Fibroblast of lung (primary cell): ENCODE measurements around the gene HDAC3. TPM values are rescaled to one million over a fixed set of nuclear protein-coding genes. Genes with fewer than 3 reads are reported as not detected.

Experiments used
- DNase-seq, 2 donors: peaks; one replicate each; pipeline versions ENCODE4 v3.0.0 to v3.0.0-alpha.2; 2010; ENCODE audit warnings: low read depth in 2 of 2
- H2AFZ ChIP-seq: 2 replicates; pipeline ENCODE4 v1.5.1; 2012; ENCODE audit warnings: low read length, control low read depth, inconsistent platforms
- H3K27ac ChIP-seq: 2 replicates; pipeline ENCODE4 v1.5.1; 2011; ENCODE audit warnings: low read length, control low read depth; ENCODE audit not compliant: insufficient read depth
- H3K27me3 ChIP-seq: 2 replicates; pipeline ENCODE4 v1.5.1; 2011; ENCODE audit warnings: mild to moderate bottlenecking, low read length; ENCODE audit not compliant: control insufficient read depth, insufficient read depth
- H3K36me3 ChIP-seq: 2 replicates; pipeline ENCODE4 v1.5.1; 2011; ENCODE audit warnings: low read length; ENCODE audit not compliant: control insufficient read depth, insufficient read depth
- H3K4me1 ChIP-seq: 2 replicates; pipeline ENCODE4 v1.5.1; 2011; ENCODE audit warnings: low read length; ENCODE audit not compliant: control insufficient read depth, insufficient read depth; ENCODE audit errors: extremely low read depth
- H3K4me2 ChIP-seq: 2 replicates; pipeline ENCODE4 v1.5.1; 2011; ENCODE audit warnings: low read length, control low read depth; ENCODE audit not compliant: insufficient read depth; ENCODE audit errors: extremely low read depth
- H3K4me3 ChIP-seq, 4 experiments: fragments of 200-600 bp in 1 of 4; sonication (generic) in 1 of 4; replicated peaks in 1 of 4; 2 replicates each; pipeline ENCODE4 v1.5.1; 2011 to 2016; ENCODE audit warnings: low read length in 4 of 4, low read depth in 3 of 4, mild to moderate bottlenecking in 3 of 4, control low read depth in 2 of 4, inconsistent platforms in 1 of 4, mixed read lengths in 1 of 4; ENCODE audit not compliant: insufficient read depth in 1 of 4; ENCODE audit errors: control extremely low read depth in 1 of 4
- H3K79me2 ChIP-seq: 2 replicates; pipeline ENCODE4 v1.5.1; 2012; ENCODE audit warnings: mild to moderate bottlenecking, low read length, inconsistent platforms; ENCODE audit not compliant: control insufficient read depth, insufficient read depth
- H3K9ac ChIP-seq: 2 replicates; pipeline ENCODE4 v1.5.1; 2011; ENCODE audit warnings: mild to moderate bottlenecking, low read length, control low read depth; ENCODE audit not compliant: insufficient read depth
- H3K9me3 ChIP-seq: 2 replicates; pipeline ENCODE4 v1.5.1; 2012; ENCODE audit warnings: low read depth, low read length; ENCODE audit not compliant: control insufficient read depth, insufficient read depth
- H4K20me1 ChIP-seq: 2 replicates; pipeline ENCODE4 v1.5.1; 2011; ENCODE audit warnings: low read length; ENCODE audit not compliant: control insufficient read depth, insufficient read depth; ENCODE audit errors: extremely low read depth
- EZH2 ChIP-seq: IDR thresholded peaks from 2 replicates; pipeline ENCODE4 v1.5.1; 2012; ENCODE audit warnings: low read length, control low read depth, mild to moderate bottlenecking; ENCODE audit errors: missing control alignments
- polyA plus RNA-seq, 2 donors: library from polyadenylated mRNA; depleted of rRNA in 1 of 2; stranded (reverse) in 1 of 2; unstranded in 1 of 2; fragments of >200 nt; gene quantifications; 2 replicates each; pipeline ENCODE4 v1.2.1, GENCODE V29; 2011 to 2012; ENCODE audit warnings: missing spikeins in 1 of 2
- total RNA-seq: library from RNA; depleted of rRNA; stranded (reverse); fragments of >200 nt; gene quantifications from 2 replicates; pipeline ENCODE4 v1.2.1, GENCODE V29; 2014
- TF ChIP-seq, protein P1 (sequence below), 2 donors: IDR thresholded peaks in 1 of 2; conservative IDR thresholded peaks in 1 of 2; 1 replicate in 1 of 2; 2 replicates in 1 of 2; pipeline ENCODE4 v1.5.1; 2011 to 2012; ENCODE audit warnings: low read length in 2 of 2, control low read depth in 1 of 2, inconsistent platforms in 1 of 2, low read depth in 1 of 2, mild to moderate bottlenecking in 1 of 2

Gene HDAC3
- total and polyA plus RNA-seq, 2 donors (not counting 1 experiment from before 2014, with no cell fraction given) = 56.8 to 69.6 TPM

DNA sequence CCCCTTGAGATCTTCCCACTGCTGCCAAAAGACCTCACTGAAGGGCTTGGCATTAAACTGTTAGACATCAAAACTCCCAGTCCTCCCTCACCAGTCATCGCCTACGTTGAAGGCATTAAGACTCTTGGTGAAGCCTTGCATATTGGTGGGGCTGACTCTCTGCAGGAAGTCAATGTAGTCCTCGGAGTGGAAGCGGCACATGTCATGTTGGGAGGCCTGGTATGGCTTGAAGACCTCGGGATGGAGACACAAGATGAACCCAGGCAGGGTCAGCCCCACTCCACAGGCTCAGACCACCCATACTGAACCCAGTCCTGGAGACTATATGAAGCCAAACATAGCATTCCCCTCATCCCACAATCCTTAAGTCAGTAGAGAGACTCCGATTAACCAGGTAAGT, 1.9 kb downstream of the HDAC3 start:
- Histone ChIP-seq H3K4me2 (no peak overlapping the region), H3K9ac (no peak overlapping the region), H3K79me2 (peaks cover 41% of the 10 kb centered on the region), H3K27me3 (no peaks in the 10 kb centered on the region), H3K4me3 (no peak overlapping the region), H2AFZ (no peak overlapping the region), H4K20me1 (no peaks in the 10 kb centered on the region), H3K27ac (no peak overlapping the region), H3K4me1 (peaks cover 2% of the 10 kb centered on the region), H3K9me3 (no peaks in the 10 kb centered on the region), H3K36me3 (peaks cover 6% of the 10 kb centered on the region)
- DNase-seq = no peak
- TF ChIP-seq EZH2 = no peak
- TF ChIP-seq, protein P1, sequence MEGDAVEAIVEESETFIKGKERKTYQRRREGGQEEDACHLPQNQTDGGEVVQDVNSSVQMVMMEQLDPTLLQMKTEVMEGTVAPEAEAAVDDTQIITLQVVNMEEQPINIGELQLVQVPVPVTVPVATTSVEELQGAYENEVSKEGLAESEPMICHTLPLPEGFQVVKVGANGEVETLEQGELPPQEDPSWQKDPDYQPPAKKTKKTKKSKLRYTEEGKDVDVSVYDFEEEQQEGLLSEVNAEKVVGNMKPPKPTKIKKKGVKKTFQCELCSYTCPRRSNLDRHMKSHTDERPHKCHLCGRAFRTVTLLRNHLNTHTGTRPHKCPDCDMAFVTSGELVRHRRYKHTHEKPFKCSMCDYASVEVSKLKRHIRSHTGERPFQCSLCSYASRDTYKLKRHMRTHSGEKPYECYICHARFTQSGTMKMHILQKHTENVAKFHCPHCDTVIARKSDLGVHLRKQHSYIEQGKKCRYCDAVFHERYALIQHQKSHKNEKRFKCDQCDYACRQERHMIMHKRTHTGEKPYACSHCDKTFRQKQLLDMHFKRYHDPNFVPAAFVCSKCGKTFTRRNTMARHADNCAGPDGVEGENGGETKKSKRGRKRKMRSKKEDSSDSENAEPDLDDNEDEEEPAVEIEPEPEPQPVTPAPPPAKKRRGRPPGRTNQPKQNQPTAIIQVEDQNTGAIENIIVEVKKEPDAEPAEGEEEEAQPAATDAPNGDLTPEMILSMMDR (conservative IDR thresholded peaks at IDR 0.05 in 1 of 2, IDR thresholded peaks at IDR 0.05 in 1 of 2; ENCODE audit: low read depth in 1 of 2, low read length in 2 of 2) = no peak

DNA sequence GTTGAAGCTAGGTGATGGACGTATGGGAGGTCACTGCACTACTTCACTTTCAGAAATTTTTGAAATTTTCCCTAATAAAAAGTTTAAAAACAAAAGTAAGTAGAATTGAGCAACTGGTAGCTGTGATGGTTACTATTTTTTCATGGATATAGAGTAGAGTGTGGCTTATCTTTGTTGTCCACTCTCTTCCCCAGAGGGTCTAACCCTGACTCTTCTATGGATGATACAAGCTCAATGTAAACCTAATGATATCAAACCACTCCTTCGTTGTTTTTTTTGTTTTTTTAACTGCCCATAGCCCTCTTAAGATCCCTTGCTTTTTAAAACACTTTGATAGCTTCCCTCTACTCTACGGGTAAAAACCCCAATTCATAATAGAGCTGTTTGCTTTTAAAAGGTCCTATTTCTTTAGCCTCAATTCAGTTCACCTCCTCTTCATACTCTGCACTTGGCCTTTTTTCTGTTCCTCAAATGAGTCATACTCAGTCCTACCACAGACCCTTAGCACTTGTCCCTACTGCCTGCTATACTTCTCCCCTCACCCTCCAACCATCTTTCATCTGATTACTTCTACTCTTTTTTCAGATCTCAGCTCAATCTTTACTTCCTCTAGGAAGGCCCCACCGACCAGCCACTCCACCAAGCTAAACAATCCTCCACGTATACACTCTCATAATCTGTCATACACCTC, 2.6 kb downstream of the HDAC3 start:
- no peak overlapping the region for H2AFZ ChIP-seq
- peaks cover 2% of the 10 kb centered on the region for H3K4me1 ChIP-seq
- H3K27ac ChIP-seq = no peak overlapping the region
- DNase-seq = no peak
- no peak overlapping the region for H3K9ac ChIP-seq
- H3K36me3 ChIP-seq = peaks cover 9% of the 10 kb centered on the region
- H3K9me3 ChIP-seq = no peaks in the 10 kb centered on the region
- H3K4me2 ChIP-seq = peak overlapping the region; percentile 9
- no peaks in the 10 kb centered on the region for H4K20me1 ChIP-seq
- H3K4me3 ChIP-seq = no peak overlapping the region
- peaks cover 41% of the 10 kb centered on the region for H3K79me2 ChIP-seq
- TF ChIP-seq, protein P1 (conservative IDR thresholded peaks at IDR 0.05 in 1 of 2, IDR thresholded peaks at IDR 0.05 in 1 of 2; ENCODE audit: low read depth in 1 of 2, low read length in 2 of 2) = no peak
- no peak for TF ChIP-seq EZH2
- H3K27me3 ChIP-seq = no peaks in the 10 kb centered on the region

DNA sequence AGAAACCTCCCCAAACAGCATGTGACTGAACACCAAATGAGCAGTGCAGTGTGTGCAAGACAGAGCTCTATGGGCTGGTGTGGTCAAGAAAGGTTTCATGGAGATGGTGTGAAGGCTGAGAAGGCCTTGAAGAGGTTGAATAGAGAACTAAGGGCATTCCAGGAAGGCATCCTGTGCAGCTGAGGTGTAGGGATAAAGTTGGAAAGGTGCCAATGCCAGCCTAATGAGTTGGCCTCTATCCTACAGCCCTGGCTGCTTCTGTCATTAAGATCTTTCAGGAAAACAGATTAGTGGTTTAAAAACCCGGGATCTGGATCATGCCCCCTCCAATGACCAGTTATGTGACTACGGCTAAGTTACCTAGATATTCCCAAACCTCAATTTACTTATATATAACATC, 4.0 kb downstream of the HDAC3 start:
- no peak overlapping the region for H3K9ac ChIP-seq
- H4K20me1 ChIP-seq = no peaks in the 10 kb centered on the region
- H3K27ac ChIP-seq = no peak overlapping the region
- H3K36me3 ChIP-seq = peaks cover 10% of the 10 kb centered on the region
- H3K4me3 ChIP-seq = no peak overlapping the region
- H3K4me1 ChIP-seq = peaks cover 2% of the 10 kb centered on the region
- no peak overlapping the region for H2AFZ ChIP-seq
- no peak for TF ChIP-seq EZH2
- TF ChIP-seq, protein P1 (conservative IDR thresholded peaks at IDR 0.05 in 1 of 2, IDR thresholded peaks at IDR 0.05 in 1 of 2; ENCODE audit: low read depth in 1 of 2, low read length in 2 of 2) = no peak
- no peak for DNase-seq
- no peak overlapping the region for H3K4me2 ChIP-seq
- H3K9me3 ChIP-seq = no peaks in the 10 kb centered on the region
- H3K79me2 ChIP-seq = peaks cover 41% of the 10 kb centered on the region
- no peaks in the 10 kb centered on the region for H3K27me3 ChIP-seq
